Skeletal muscle satellite cell (primary cell): Measurements from ENCODE around the gene OR51A4. TPM values are rescaled to one million over a fixed set of nuclear protein-coding genes. Genes with fewer than 3 reads are reported as not detected.
"Not testable (repeated sequence)": the region's sequence is repeated elsewhere in the genome, so short reads cannot be mapped to it uniquely, and the experiment has no call there.

Experiments used
- H3K27me3 ChIP-seq: 2 replicates; pipeline ENCODE4 v1.7.0; 2013; ENCODE audit warnings: low read length; ENCODE audit not compliant: control insufficient read depth, insufficient read depth
- H3K36me3 ChIP-seq: 2 replicates; pipeline ENCODE4 v1.7.0; 2013; ENCODE audit warnings: mild to moderate bottlenecking, control low read depth, low read length; ENCODE audit not compliant: insufficient read depth
- H3K4me1 ChIP-seq: 2 replicates; pipeline ENCODE4 v1.7.0; 2013; ENCODE audit warnings: low read length; ENCODE audit not compliant: control insufficient read depth, insufficient read depth
- H3K4me2 ChIP-seq: 2 replicates; pipeline ENCODE4 v1.7.0; 2013; ENCODE audit warnings: mild to moderate bottlenecking, low read length
- H3K4me3 ChIP-seq: 2 replicates; pipeline ENCODE4 v1.7.0; 2013; ENCODE audit warnings: low read length
- H3K9ac ChIP-seq: 2 replicates; pipeline ENCODE4 v1.7.0; 2013; ENCODE audit warnings: mild to moderate bottlenecking, low read depth, low read length, moderate library complexity
- H3K9me3 ChIP-seq: replicated peaks from 2 replicates; pipeline ENCODE4 v1.7.0; 2013; ENCODE audit warnings: mild to moderate bottlenecking, control low read depth, low read length
- total RNA-seq: library from RNA; depleted of rRNA; stranded (reverse); fragments of >200 nt; gene quantifications from 2 replicates; pipeline ENCODE4 v1.2.3, GENCODE V29; 2012; rRNA removed

Gene OR51A4
- total RNA-seq = not detected in 2 replicates

- no peak within 1 kb of the TSS for H3K4me2 ChIP-seq
- no peaks in the 10 kb centered on the region for H3K27me3 ChIP-seq
- no peaks in the 10 kb centered on the region for H3K36me3 ChIP-seq
- H3K9me3 ChIP-seq = no peaks in the 10 kb centered on the region
- H3K4me1 ChIP-seq = no peaks in the 10 kb centered on the region
- H3K4me3 ChIP-seq = no peak within 1 kb of the TSS
- H3K9ac ChIP-seq = no peak within 1 kb of the TSS
These were observed at the start of gene OR51A4 for GRCh38 chr11:4947505-4947904. OR51A4 (minus strand) TSS chr11:4947605; CDS start chr11:4947100, 505 bp downstream.

- Histone ChIP-seq H3K4me1 (no peaks in the 10 kb centered on the region), H3K36me3 (no peaks in the 10 kb centered on the region), H3K9me3 (no peaks in the 10 kb centered on the region), H3K9ac (no peak within 1 kb of the TSS), H3K4me3 (no peak within 1 kb of the TSS), H3K4me2 (no peak within 1 kb of the TSS), H3K27me3 (peaks cover 7% of the 10 kb centered on the region)
These were observed 47.1 kb upstream of the OR51A4 start, which contains the start of gene OR51L1 for GRCh38 chr11:4994551-4994950. OR51L1 (plus strand) TSS chr11:4994851; CDS start chr11:4998983, 4,132 bp downstream.

- no peaks in the 10 kb centered on the region for H3K9me3 ChIP-seq
- no peak overlapping the region for H3K4me2 ChIP-seq
- no peaks in the 10 kb centered on the region for H3K4me1 ChIP-seq
- no peak overlapping the region for H3K9ac ChIP-seq
- peaks cover 7% of the 10 kb centered on the region for H3K27me3 ChIP-seq
- no peaks in the 10 kb centered on the region for H3K36me3 ChIP-seq
- H3K4me3 ChIP-seq = no peak overlapping the region
These were observed 43.7 kb upstream of the OR51A4 start for GRCh38 chr11:4991060-4991459.

- Histone ChIP-seq H3K9me3 (no peaks in the 10 kb centered on the region), H3K9ac (no peak overlapping the region), H3K4me1 (no peaks in the 10 kb centered on the region), H3K4me2 (no peak overlapping the region), H3K36me3 (no peaks in the 10 kb centered on the region), H3K4me3 (no peak overlapping the region), H3K27me3 (no peaks in the 10 kb centered on the region)
These were observed 36.4 kb upstream of the OR51A4 start for GRCh38 chr11:4983841-4984240.

GRCh38 chr11:4982678-4983077 is 35.3 kb upstream of the OR51A4 start:
- no peaks in the 10 kb centered on the region for H3K9me3 ChIP-seq
- no peaks in the 10 kb centered on the region for H3K36me3 ChIP-seq
- H3K9ac ChIP-seq = no peak overlapping the region
- H3K27me3 ChIP-seq = no peaks in the 10 kb centered on the region
- no peak overlapping the region for H3K4me3 ChIP-seq
- no peaks in the 10 kb centered on the region for H3K4me1 ChIP-seq
- H3K4me2 ChIP-seq = no peak overlapping the region

- Histone ChIP-seq H3K27me3 (no peaks in the 10 kb centered on the region), H3K9me3 (no peaks in the 10 kb centered on the region), H3K4me2 (no peak overlapping the region), H3K9ac (no peak overlapping the region), H3K4me3 (no peak overlapping the region), H3K36me3 (no peaks in the 10 kb centered on the region), H3K4me1 (no peaks in the 10 kb centered on the region)
These were observed 31.6 kb upstream of the OR51A4 start for GRCh38 chr11:4979036-4979435.

- H3K4me2 ChIP-seq = no peak overlapping the region
- no peaks in the 10 kb centered on the region for H3K9me3 ChIP-seq
- no peak overlapping the region for H3K4me3 ChIP-seq
- no peak overlapping the region for H3K9ac ChIP-seq
- H3K27me3 ChIP-seq = no peaks in the 10 kb centered on the region
- no peaks in the 10 kb centered on the region for H3K4me1 ChIP-seq
- H3K36me3 ChIP-seq = no peaks in the 10 kb centered on the region
These were observed 28.0 kb upstream of the OR51A4 start for GRCh38 chr11:4975436-4975835.

- no peaks in the 10 kb centered on the region for H3K9me3 ChIP-seq
- no peak overlapping the region for H3K4me3 ChIP-seq
- no peak overlapping the region for H3K9ac ChIP-seq
- no peak overlapping the region for H3K4me2 ChIP-seq
- no peaks in the 10 kb centered on the region for H3K36me3 ChIP-seq
- H3K4me1 ChIP-seq = no peaks in the 10 kb centered on the region
- H3K27me3 ChIP-seq = peaks cover 3% of the 10 kb centered on the region
These were observed 15.4 kb upstream of the OR51A4 start for GRCh38 chr11:4962816-4963215.

- Histone ChIP-seq H3K9me3 (no peaks in the 10 kb centered on the region), H3K4me3 (no peak overlapping the region), H3K4me2 (no peak overlapping the region), H3K27me3 (peaks cover 3% of the 10 kb centered on the region), H3K4me1 (no peaks in the 10 kb centered on the region), H3K9ac (no peak overlapping the region), H3K36me3 (no peaks in the 10 kb centered on the region)
These were observed 13.5 kb upstream of the OR51A4 start for GRCh38 chr11:4960877-4961276.

- no peaks in the 10 kb centered on the region for H3K36me3 ChIP-seq
- no peak overlapping the region for H3K4me2 ChIP-seq
- no peaks in the 10 kb centered on the region for H3K9me3 ChIP-seq
- peaks cover under 1% of the 10 kb centered on the region for H3K27me3 ChIP-seq
- no peak overlapping the region for H3K9ac ChIP-seq
- no peak overlapping the region for H3K4me3 ChIP-seq
- no peaks in the 10 kb centered on the region for H3K4me1 ChIP-seq
These were observed 10.0 kb upstream of the OR51A4 start for GRCh38 chr11:4957396-4957795.

- H3K27me3 ChIP-seq, H3K9ac ChIP-seq, H3K4me2 ChIP-seq: not testable (repeated sequence)
These were observed 8.2 kb upstream of the OR51A4 start, which contains the start of gene OR51A2 for GRCh38 chr11:4955613-4956012. OR51A2 (minus strand) TSS chr11:4955713; CDS start chr11:4955713, 0 bp downstream.

GRCh38 chr11:4936745-4937144 is 10.7 kb downstream of the OR51A4 start:
- no peak overlapping the region for H3K9ac ChIP-seq
- no peak overlapping the region for H3K4me2 ChIP-seq
- H3K27me3 ChIP-seq = peaks cover 15% of the 10 kb centered on the region
- H3K36me3 ChIP-seq = no peaks in the 10 kb centered on the region
- no peak overlapping the region for H3K4me3 ChIP-seq
- H3K9me3 ChIP-seq = no peaks in the 10 kb centered on the region
- no peaks in the 10 kb centered on the region for H3K4me1 ChIP-seq

More at GRCh38 chr11:4955613-4956012, 8.2 kb upstream of the OR51A4 start, which contains the start of gene OR51A2:
- not testable (repeated sequence) for H3K4me1 ChIP-seq, H3K9me3 ChIP-seq, H3K36me3 ChIP-seq, H3K4me3 ChIP-seq
